Tibial nerve (tissue), 4 donors: Measurements from ENCODE around the gene CARD11. TPM values are rescaled to one million over a fixed set of nuclear protein-coding genes. Genes with fewer than 3 reads are reported as not detected.

Experiments
- DNase-seq, 2 donors: peaks; one replicate each; pipeline ENCODE4 v3.0.0-alpha.2; 2019; ENCODE audit warnings: low spot score in 2 of 2
- H3K27ac ChIP-seq, 4 donors: fragments of 200-600 bp; sonication (generic) in 3 of 4; one replicate each; pipeline ENCODE4 v1.5.1; 2017 to 2019; ENCODE audit warnings: mild to moderate bottlenecking in 1 of 4
- H3K27me3 ChIP-seq, 2 donors: fragments of 200-600 bp; sonication (generic) in 1 of 2; one replicate each; pipeline versions ENCODE4 v1.5.1 to v1.6.0; 2017 to 2019
- H3K36me3 ChIP-seq, 3 donors: fragments of 200-600 bp; sonication (generic); one replicate each; pipeline ENCODE4 v1.5.1; 2018 to 2019
- H3K4me1 ChIP-seq, 4 donors: fragments of 200-600 bp; sonication (generic) in 3 of 4; one replicate each; pipeline ENCODE4 v1.5.1; 2017 to 2019
- H3K4me3 ChIP-seq, 4 donors: fragments of 200-600 bp; sonication (generic) in 3 of 4; one replicate each; pipeline ENCODE4 v1.5.1; 2017 to 2019; ENCODE audit warnings: mild to moderate bottlenecking in 1 of 4, moderate library complexity in 1 of 4
- H3K9me3 ChIP-seq, 4 donors: fragments of 200-600 bp; sonication (generic) in 3 of 4; one replicate each; pipeline ENCODE4 v1.5.1; 2017 to 2019
- EP300 ChIP-seq, 2 donors: sonication (generic); formaldehyde crosslinking; IDR thresholded peaks; one replicate each; pipeline ENCODE4 v1.6.1; 2017; ENCODE audit warnings: antibody characterized with exemption in 2 of 2, mild to moderate bottlenecking in 1 of 2
- POLR2A ChIP-seq, 2 donors: fragments of 450-650 bp; IDR thresholded peaks; one replicate each; pipeline ENCODE4 v1.6.1; 2017; ENCODE audit warnings: antibody characterized with exemption in 2 of 2, mild to moderate bottlenecking in 2 of 2, moderate library complexity in 2 of 2
- WGBS, 2 donors: methylation state at CpG; one replicate each; pipeline ENCODE4 v1.1.5; 2018; 5-methylcytosine and 5-hydroxymethylcytosine counted together
- total RNA-seq, 4 donors: library from RNA; depleted of rRNA; stranded (reverse); fragments of >200 nt; gene quantifications; one replicate each; pipeline ENCODE4 v1.1.0, GENCODE V29; 2016
- TF ChIP-seq, protein P1 (sequence below), 5 experiments: fragments of 200-600 bp in 3 of 5; fragments of 450-650 bp in 2 of 5; sonication (generic) in 3 of 5; IDR thresholded peaks; one replicate each; pipeline ENCODE4 v1.5.1; 2016 to 2019; ENCODE audit warnings: antibody characterized with exemption in 5 of 5, mild to moderate bottlenecking in 3 of 5, moderate library complexity in 2 of 5

The CARD11 gene
- total RNA-seq, 4 donors from 2014 or later: 2.0 to 4.8 (median 3.1) TPM

DNA sequence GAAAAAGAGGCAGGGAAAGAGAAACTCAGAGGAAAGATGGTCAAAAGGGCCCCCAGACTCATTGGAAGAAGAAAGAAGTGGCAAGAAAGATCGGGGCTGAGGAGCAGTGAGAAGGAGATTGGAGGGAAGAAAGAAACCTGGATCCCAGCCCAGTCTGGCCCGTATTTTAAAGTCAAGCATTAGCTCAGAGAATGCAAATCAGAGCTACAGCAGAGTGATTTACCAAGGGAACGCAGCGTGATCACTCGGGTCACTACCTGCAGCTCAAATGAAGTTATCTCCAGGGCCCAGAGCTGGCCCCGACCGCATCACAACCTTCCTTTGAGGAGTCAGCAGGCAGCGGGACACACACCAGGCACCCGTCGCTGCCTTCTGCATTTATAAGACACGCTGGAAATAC is 72.8 kb downstream of the CARD11 start:
- Histone ChIP-seq H3K36me3 (no peaks in the 10 kb centered on the region), H3K27ac (no peak overlapping the region), H3K27me3 (no peaks in the 10 kb centered on the region), H3K4me1 (no peaks in the 10 kb centered on the region), H3K4me3 (no peak overlapping the region), H3K9me3 (peaks cover 0 to 30% (median 0%) of the 10 kb centered on the region in 4 donors)
- TF ChIP-seq POLR2A (IDR thresholded peaks at IDR 0.05) (no peak), EP300 (IDR thresholded peaks at IDR 0.05) (no peak)
- TF ChIP-seq, protein P1, sequence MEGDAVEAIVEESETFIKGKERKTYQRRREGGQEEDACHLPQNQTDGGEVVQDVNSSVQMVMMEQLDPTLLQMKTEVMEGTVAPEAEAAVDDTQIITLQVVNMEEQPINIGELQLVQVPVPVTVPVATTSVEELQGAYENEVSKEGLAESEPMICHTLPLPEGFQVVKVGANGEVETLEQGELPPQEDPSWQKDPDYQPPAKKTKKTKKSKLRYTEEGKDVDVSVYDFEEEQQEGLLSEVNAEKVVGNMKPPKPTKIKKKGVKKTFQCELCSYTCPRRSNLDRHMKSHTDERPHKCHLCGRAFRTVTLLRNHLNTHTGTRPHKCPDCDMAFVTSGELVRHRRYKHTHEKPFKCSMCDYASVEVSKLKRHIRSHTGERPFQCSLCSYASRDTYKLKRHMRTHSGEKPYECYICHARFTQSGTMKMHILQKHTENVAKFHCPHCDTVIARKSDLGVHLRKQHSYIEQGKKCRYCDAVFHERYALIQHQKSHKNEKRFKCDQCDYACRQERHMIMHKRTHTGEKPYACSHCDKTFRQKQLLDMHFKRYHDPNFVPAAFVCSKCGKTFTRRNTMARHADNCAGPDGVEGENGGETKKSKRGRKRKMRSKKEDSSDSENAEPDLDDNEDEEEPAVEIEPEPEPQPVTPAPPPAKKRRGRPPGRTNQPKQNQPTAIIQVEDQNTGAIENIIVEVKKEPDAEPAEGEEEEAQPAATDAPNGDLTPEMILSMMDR (IDR thresholded peaks at IDR 0.05): no peak
- 82 to 86% methylated on average over 11 of the region's 11 CpGs for WGBS, 2 donors
- no peak for DNase-seq

- Histone ChIP-seq H3K9me3 (peaks cover 0 to 35% (median 2%) of the 10 kb centered on the region in 4 donors), H3K36me3 (no peaks in the 10 kb centered on the region), H3K4me1 (no peaks in the 10 kb centered on the region), H3K27me3 (no peaks in the 10 kb centered on the region), H3K4me3 (no peak overlapping the region), H3K27ac (no peak overlapping the region)
- 94 to 95% methylated on average over 4 of the region's 4 CpGs for WGBS, 2 donors
- TF ChIP-seq, protein P1 (IDR thresholded peaks at IDR 0.05): no peak
- no peak for TF ChIP-seq POLR2A (IDR thresholded peaks at IDR 0.05)
- no peak for TF ChIP-seq EP300 (IDR thresholded peaks at IDR 0.05)
- DNase-seq: no peak
These were observed 73.4 kb downstream of the CARD11 start for GRCh38 chr7:2970307-2970664.

GRCh38 chr7:2969398-2970306 is 74.0 kb downstream of the CARD11 start:
- H3K4me1 ChIP-seq: no peaks in the 10 kb centered on the region
- H3K27me3 ChIP-seq: no peaks in the 10 kb centered on the region
- peaks cover 0 to 42% (median 4%) of the 10 kb centered on the region in 4 donors for H3K9me3 ChIP-seq
- no peak for DNase-seq
- no peaks in the 10 kb centered on the region for H3K36me3 ChIP-seq
- no peak overlapping the region for H3K27ac ChIP-seq
- TF ChIP-seq POLR2A (IDR thresholded peaks at IDR 0.05) (no peak), EP300 (IDR thresholded peaks at IDR 0.05) (no peak)
- TF ChIP-seq, protein P1 (IDR thresholded peaks at IDR 0.05): no peak
- H3K4me3 ChIP-seq: no peak overlapping the region
- 93 to 94% methylated on average over 6 of the region's 6 CpGs for WGBS, 2 donors

GRCh38 chr7:2968616-2969397 is 74.9 kb downstream of the CARD11 start:
- Histone ChIP-seq H3K27ac (no peak overlapping the region), H3K9me3 (peaks cover 0 to 50% (median 6%) of the 10 kb centered on the region in 4 donors), H3K4me3 (no peak overlapping the region), H3K4me1 (no peaks in the 10 kb centered on the region), H3K27me3 (no peaks in the 10 kb centered on the region), H3K36me3 (no peaks in the 10 kb centered on the region)
- WGBS, 2 donors: 85 to 87% methylated on average over 13 of the region's 13 CpGs
- DNase-seq: no peak
- TF ChIP-seq, protein P1 (IDR thresholded peaks at IDR 0.05): no peak
- no peak for TF ChIP-seq EP300 (IDR thresholded peaks at IDR 0.05)
- no peak for TF ChIP-seq POLR2A (IDR thresholded peaks at IDR 0.05)

- no peak for DNase-seq
- Histone ChIP-seq H3K36me3 (no peaks in the 10 kb centered on the region), H3K9me3 (peaks cover 0 to 54% (median 7%) of the 10 kb centered on the region in 4 donors), H3K4me1 (no peaks in the 10 kb centered on the region), H3K27ac (no peak overlapping the region), H3K4me3 (no peak overlapping the region), H3K27me3 (no peaks in the 10 kb centered on the region)
- WGBS, 2 donors: 86 to 88% methylated on average over 8 of the region's 8 CpGs
- TF ChIP-seq, protein P1 (IDR thresholded peaks at IDR 0.05): no peak
- TF ChIP-seq POLR2A (IDR thresholded peaks at IDR 0.05) (no peak), EP300 (IDR thresholded peaks at IDR 0.05) (no peak)
These were observed 75.5 kb downstream of the CARD11 start for GRCh38 chr7:2968176-2968575.
